ENCODE measurements around the gene CBX4.

GRCh38 chr17:79888009-79888540, 48.8 kb upstream of the CBX4 start:
- TF ChIP-seq ZNF549 (CRISPR knock-in tag; IDR thresholded peaks at IDR 0.05) (no peak), CHD4 (IDR thresholded peaks at IDR 0.05; ENCODE audit: borderline replicate concordance, low read length) (no peak), DR1 (CRISPR knock-in tag; IDR thresholded peaks at IDR 0.05) (no peak), SNRNP70 (IDR thresholded peaks at IDR 0.05; ENCODE audit: low read depth, low read length) (no peak), ZBTB3 (CRISPR knock-in tag; IDR thresholded peaks at IDR 0.05; ENCODE audit: borderline replicate concordance, low read depth) (no peak), GABPA (IDR thresholded peaks at IDR 0.05; ENCODE audit: low read depth, low read length) (no peak), GABPA (CRISPR knock-in tag; IDR thresholded peaks at IDR 0.05; ENCODE audit: low read depth) (no peak), NFYB (CRISPR knock-in tag; IDR thresholded peaks at IDR 0.05) (no peak), KDM1A (CRISPR knock-in tag; IDR thresholded peaks at IDR 0.05) (no peak), CTCF (CRISPR knock-in tag; IDR thresholded peaks at IDR 0.05) (no peak)
